Measurements from ENCODE around the gene TBL1X.
A peak's percentile ranks its signal among the peaks of the same experiment; 100 is the strongest.

Gene TBL1X

GRCh38 chrX:9628779-9629493 is 164.1 kb downstream of the TBL1X start:
- DNase-seq (ENCODE audit: low read depth in 2 of 2) = no peak

- no peak for DNase-seq (ENCODE audit: low read depth in 2 of 2)
These were observed 169.7 kb downstream of the TBL1X start for GRCh38 chrX:9634551-9634950.

GRCh38 chrX:9635368-9635767 is 170.5 kb downstream of the TBL1X start:
- DNase-seq (ENCODE audit: low read depth in 2 of 2) = no peak

- no peak for DNase-seq (ENCODE audit: low read depth in 2 of 2)
These were observed 170.9 kb downstream of the TBL1X start for GRCh38 chrX:9635803-9636202.

GRCh38 chrX:9638871-9639270 is 174.0 kb downstream of the TBL1X start:
- DNase-seq (ENCODE audit: low read depth in 2 of 2) = no peak

GRCh38 chrX:9642270-9642995 is 177.6 kb downstream of the TBL1X start:
- no peak for DNase-seq (ENCODE audit: low read depth in 2 of 2)

GRCh38 chrX:9643807-9644206 is 178.9 kb downstream of the TBL1X start:
- DNase-seq (ENCODE audit: low read depth in 2 of 2) = no peak

GRCh38 chrX:9644335-9644734 is 179.5 kb downstream of the TBL1X start:
- DNase-seq (ENCODE audit: low read depth in 2 of 2) = peak; percentile 31 to 36

- no peak for DNase-seq (ENCODE audit: low read depth in 2 of 2)
These were observed 181.8 kb downstream of the TBL1X start for GRCh38 chrX:9646471-9647224.

GRCh38 chrX:9647431-9647830 is 182.6 kb downstream of the TBL1X start:
- DNase-seq (ENCODE audit: low read depth in 2 of 2) = no peak

- no peak for DNase-seq (ENCODE audit: low read depth in 2 of 2)
These were observed 185.2 kb downstream of the TBL1X start for GRCh38 chrX:9650091-9650490.

GRCh38 chrX:9651737-9652136 is 186.9 kb downstream of the TBL1X start:
- no peak for DNase-seq (ENCODE audit: low read depth in 2 of 2)

GRCh38 chrX:9654929-9655328 is 190.1 kb downstream of the TBL1X start:
- DNase-seq (ENCODE audit: low read depth in 2 of 2) = no peak

GRCh38 chrX:9656277-9656676 is 191.4 kb downstream of the TBL1X start:
- DNase-seq (ENCODE audit: low read depth in 2 of 2) = no peak

- DNase-seq (ENCODE audit: low read depth in 2 of 2) = no peak
These were observed 192.0 kb downstream of the TBL1X start for GRCh38 chrX:9656871-9657270.

- no peak for DNase-seq (ENCODE audit: low read depth in 2 of 2)
These were observed 192.9 kb downstream of the TBL1X start for GRCh38 chrX:9657590-9658256.

GRCh38 chrX:9658409-9658808 is 193.6 kb downstream of the TBL1X start:
- no peak for DNase-seq (ENCODE audit: low read depth in 2 of 2)

- no peak for DNase-seq (ENCODE audit: low read depth in 2 of 2)
These were observed 194.8 kb downstream of the TBL1X start for GRCh38 chrX:9659571-9660195.

- no peak for DNase-seq (ENCODE audit: low read depth in 2 of 2)
These were observed 197.3 kb downstream of the TBL1X start for GRCh38 chrX:9662148-9662547.

GRCh38 chrX:9663216-9663615 is 198.4 kb downstream of the TBL1X start:
- DNase-seq (ENCODE audit: low read depth in 2 of 2) = no peak

- no peak for DNase-seq (ENCODE audit: low read depth in 2 of 2)
These were observed 199.4 kb downstream of the TBL1X start for GRCh38 chrX:9664224-9664623.

GRCh38 chrX:9665113-9665512 is 200.3 kb downstream of the TBL1X start:
- no peak for DNase-seq (ENCODE audit: low read depth in 2 of 2)

All from stimulated activated CD8-positive, alpha-beta memory T cell treated with anti-CD3 and anti-CD28 coated beads, Interleukin-15, amount 100 ng/mL, for 48 hours (primary cell).